LNCaP clone FGC (cell line): ENCODE results near the gene TKTL1.

ENCODE experiments used
- DNase-seq: peaks from one replicate; pipeline ENCODE4 v3.0.0-alpha.2; 2011; ENCODE audit warnings: low read depth
- H3K4me3 ChIP-seq: 2 replicates; pipeline ENCODE4 v1.5.1; 2011; ENCODE audit warnings: mild to moderate bottlenecking, low read depth, low read length, control low read depth
- CTCF ChIP-seq: IDR thresholded peaks from 2 replicates; pipeline ENCODE4 v1.5.1; 2012; ENCODE audit warnings: mild to moderate bottlenecking; ENCODE audit not compliant: control insufficient read depth, insufficient read depth; ENCODE audit errors: extremely low read depth

TKTL1 gene

GRCh38 chrX:154308108-154308946 lies 12.7 kb downstream of the TKTL1 start:
- no peak overlapping the region for H3K4me3 ChIP-seq
- peak; percentile 62 for TF ChIP-seq CTCF
- DNase-seq = no peak

GRCh38 chrX:154309041-154309775 lies 13.6 kb downstream of the TKTL1 start:
- TF ChIP-seq CTCF = no peak
- DNase-seq = no peak
- no peak overlapping the region for H3K4me3 ChIP-seq

GRCh38 chrX:154310616-154311536 lies 15.3 kb downstream of the TKTL1 start:
- H3K4me3 ChIP-seq = no peak overlapping the region
- no peak for DNase-seq
- TF ChIP-seq CTCF = no peak

- H3K4me3 ChIP-seq = no peak overlapping the region
- no peak for DNase-seq
- TF ChIP-seq CTCF = no peak
Observed at GRCh38 chrX:154312116-154312515, 16.5 kb downstream of the TKTL1 start.

- no peak for DNase-seq
- no peak for TF ChIP-seq CTCF
- no peak overlapping the region for H3K4me3 ChIP-seq
Observed at GRCh38 chrX:154313147-154313546, 17.6 kb downstream of the TKTL1 start.

GRCh38 chrX:154315416-154315815 lies 19.8 kb downstream of the TKTL1 start:
- DNase-seq = no peak
- no peak for TF ChIP-seq CTCF
- no peak overlapping the region for H3K4me3 ChIP-seq
